ENCODE measurements around the gene TMEM163.

The TMEM163 gene

DNA sequence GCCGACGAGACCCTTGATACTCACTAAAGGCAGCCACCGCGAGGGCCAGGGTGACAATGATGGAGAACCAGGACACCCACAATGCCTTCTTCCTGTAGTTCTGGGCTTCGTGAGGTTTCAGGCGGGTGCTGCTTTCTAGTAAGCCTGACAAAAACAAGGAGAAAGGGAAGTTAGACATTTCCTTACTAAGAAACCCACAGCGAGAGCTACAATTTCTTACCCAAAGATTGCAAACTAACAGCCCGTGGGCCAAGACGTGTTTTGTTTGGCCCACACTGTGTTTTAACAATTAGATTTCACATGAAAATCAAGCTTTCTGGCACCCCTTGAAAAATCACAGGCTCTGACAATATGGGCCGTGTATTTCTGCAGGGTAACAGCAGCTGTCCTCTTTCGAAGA, 5.6 kb downstream of the TMEM163 start:
- TF ChIP-seq GATA2 (IDR thresholded peaks at IDR 0.05; ENCODE audit: low read depth, low read length) (no peak), GATA3 (IDR thresholded peaks at IDR 0.05; ENCODE audit: low read depth, low read length) (no peak)

GRCh38 chr2:134712736-134713135, 6.1 kb downstream of the TMEM163 start:
- TF ChIP-seq GATA2 (IDR thresholded peaks at IDR 0.05; ENCODE audit: low read depth, low read length) (no peak), GATA3 (IDR thresholded peaks at IDR 0.05; ENCODE audit: low read depth, low read length) (no peak)

- TF ChIP-seq GATA2 (IDR thresholded peaks at IDR 0.05; ENCODE audit: low read depth, low read length) (no peak), GATA3 (IDR thresholded peaks at IDR 0.05; ENCODE audit: low read depth, low read length) (no peak)
Observed at GRCh38 chr2:134712299-134712698, 6.5 kb downstream of the TMEM163 start.

DNA sequence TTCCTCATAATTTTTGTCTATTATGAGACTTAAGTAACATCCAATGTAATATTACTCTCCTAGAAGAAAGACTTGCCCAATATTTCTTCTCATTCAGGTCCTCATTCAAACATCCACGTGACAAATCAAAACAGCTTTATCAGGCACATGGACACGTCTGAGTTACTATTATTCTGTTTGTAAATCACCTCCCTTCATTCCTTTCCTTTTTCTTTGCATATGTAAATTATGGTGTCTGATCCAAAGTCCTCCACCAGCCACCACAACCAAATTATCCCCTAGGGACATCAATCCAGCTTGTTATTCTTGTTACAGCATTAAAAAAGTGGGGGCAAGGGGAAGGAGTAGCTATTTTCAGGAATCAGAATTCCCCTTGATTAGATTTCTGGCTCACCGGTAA, 7.1 kb downstream of the TMEM163 start:
- no peak for TF ChIP-seq GATA2 (IDR thresholded peaks at IDR 0.05; ENCODE audit: low read depth, low read length)
- no peak for TF ChIP-seq GATA3 (IDR thresholded peaks at IDR 0.05; ENCODE audit: low read depth, low read length)

DNA sequence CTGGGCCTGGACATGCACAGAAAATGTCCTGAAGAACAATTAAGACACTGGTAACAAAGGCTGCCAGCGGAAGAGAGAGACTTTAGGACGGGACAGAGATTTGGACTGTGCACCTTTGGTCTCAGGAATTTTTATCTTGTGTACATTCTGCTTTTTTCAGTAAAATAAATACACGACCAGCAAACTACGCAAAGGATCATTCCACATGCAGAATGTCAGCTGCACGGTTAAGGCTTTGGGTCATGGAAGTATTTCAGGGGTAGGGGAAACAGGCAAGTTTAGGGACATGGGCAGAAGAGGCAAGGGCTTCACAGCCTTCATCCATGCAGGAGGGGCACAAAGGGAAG, 11.5 kb downstream of the TMEM163 start:
- no peak for TF ChIP-seq GATA3 (IDR thresholded peaks at IDR 0.05; ENCODE audit: low read depth, low read length)
- TF ChIP-seq GATA2 (IDR thresholded peaks at IDR 0.05; ENCODE audit: low read depth, low read length) = no peak

DNA sequence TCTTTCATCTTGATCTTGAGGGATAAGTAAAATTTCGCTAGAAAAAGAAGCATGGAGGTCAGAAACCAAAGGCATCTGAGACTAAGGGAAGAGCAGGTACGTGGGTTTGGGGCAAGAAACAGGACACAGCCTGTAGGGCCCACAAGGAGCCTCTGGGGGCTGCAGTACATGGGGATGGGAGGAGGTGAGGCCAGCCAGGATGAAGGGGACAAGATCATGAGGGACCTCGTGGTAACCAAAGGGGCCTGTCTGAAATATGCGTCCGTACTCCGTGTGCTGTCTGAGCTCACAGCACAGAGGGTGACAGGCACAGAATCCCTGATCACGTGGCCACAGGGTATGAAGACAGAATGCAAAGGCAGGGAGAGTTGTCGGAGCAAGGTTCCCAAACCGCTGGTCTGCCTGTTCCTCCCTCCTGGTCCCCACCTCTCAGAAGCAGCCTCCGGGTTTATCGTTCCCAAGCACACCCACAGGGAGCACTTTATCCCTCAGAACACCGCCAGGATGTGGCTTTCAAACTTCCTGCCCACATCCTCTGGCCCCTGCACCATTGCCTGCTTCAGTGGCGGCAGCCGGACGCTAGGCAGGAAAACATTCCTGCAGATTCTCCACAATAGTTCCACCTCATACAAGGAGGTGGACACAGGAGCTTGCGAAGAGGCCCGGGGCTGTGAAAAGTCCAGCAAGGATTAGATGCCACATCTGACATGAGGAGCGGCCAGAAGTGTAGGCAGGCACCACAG, 12.0 kb downstream of the TMEM163 start:
- TF ChIP-seq GATA2 (IDR thresholded peaks at IDR 0.05; ENCODE audit: low read depth, low read length) (no peak), GATA3 (IDR thresholded peaks at IDR 0.05; ENCODE audit: low read depth, low read length) (no peak)

DNA sequence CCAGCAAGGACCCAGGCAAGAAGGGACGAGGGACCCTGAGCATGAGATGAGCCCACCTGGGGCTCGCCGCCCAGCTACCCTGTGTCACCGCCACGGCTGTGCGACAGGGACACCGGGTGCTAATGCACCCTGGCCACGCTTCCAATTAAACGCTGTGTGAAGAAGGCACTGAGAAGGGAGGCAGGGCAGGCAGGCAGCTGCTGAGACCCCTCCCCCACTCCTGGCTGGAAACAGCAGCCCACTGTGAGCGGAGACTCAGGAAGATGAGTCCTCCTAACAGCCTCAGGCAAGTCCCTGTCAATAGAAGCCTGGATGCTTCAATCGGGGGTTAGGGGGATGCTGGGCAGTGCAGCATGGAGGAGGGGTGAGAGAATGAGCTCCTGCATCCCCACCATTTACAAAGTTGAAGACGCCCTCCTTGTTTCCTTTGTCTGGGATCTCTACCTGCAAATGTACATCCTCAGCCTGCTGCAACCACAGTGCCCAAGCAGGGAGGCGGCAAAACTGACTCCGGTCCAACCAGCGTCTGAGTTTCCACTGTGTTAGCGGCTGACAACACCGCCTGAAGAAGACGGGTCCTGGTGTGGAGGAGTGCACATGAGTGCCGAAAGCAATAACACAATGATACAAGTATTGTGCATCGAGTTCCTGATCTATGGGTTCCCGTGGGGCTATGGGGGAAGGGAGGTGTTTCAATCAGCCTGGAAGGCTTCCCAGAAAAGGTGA, 12.8 kb downstream of the TMEM163 start:
- no peak for TF ChIP-seq GATA2 (IDR thresholded peaks at IDR 0.05; ENCODE audit: low read depth, low read length)
- TF ChIP-seq GATA3 (IDR thresholded peaks at IDR 0.05; ENCODE audit: low read depth, low read length) = no peak

GRCh38 chr2:134704173-134704572, 14.6 kb downstream of the TMEM163 start:
- TF ChIP-seq GATA3 (IDR thresholded peaks at IDR 0.05; ENCODE audit: low read depth, low read length) (no peak), GATA2 (IDR thresholded peaks at IDR 0.05; ENCODE audit: low read depth, low read length) (no peak)

DNA sequence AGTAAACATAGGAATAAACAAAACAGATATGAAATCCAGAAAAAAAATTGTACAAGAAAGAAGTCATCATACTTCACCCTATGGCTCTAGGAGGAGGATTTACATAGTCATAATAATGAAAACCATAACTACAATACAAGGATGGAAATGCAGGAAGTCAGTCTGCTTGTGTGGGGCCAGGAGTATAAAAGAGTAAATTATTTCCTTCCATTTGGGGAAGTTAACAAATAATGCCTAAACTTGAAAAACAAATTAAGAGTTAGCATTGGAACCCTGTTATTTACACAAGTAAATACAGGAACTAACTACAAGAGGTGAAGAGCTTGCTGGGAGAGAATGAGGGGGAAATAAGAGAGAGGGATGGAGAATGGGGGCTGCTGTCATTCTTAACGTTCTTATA, 15.4 kb downstream of the TMEM163 start:
- no peak for TF ChIP-seq GATA2 (IDR thresholded peaks at IDR 0.05; ENCODE audit: low read depth, low read length)
- TF ChIP-seq GATA3 (IDR thresholded peaks at IDR 0.05; ENCODE audit: low read depth, low read length) = no peak

- TF ChIP-seq GATA2 (IDR thresholded peaks at IDR 0.05; ENCODE audit: low read depth, low read length) = no peak
- no peak for TF ChIP-seq GATA3 (IDR thresholded peaks at IDR 0.05; ENCODE audit: low read depth, low read length)
Observed at GRCh38 chr2:134700730-134701129, 18.1 kb downstream of the TMEM163 start.

DNA sequence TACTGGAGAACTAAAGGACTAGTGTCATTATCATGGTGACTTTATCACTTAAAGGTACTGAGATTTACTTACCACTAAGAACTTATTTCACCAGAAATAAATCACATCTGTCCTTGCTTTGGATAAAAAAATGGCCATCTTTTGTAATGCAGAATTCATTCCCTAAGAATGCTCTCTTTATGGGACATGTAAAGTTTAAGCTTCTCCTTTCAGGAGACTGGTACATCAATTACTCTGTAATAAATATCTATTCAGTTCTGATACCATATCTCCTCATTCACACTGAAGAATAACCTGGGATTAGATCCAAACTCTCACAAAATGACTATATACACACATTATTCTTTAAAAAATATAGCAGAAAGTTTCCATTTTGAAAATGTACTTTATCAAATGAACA, 24.4 kb downstream of the TMEM163 start:
- TF ChIP-seq GATA2 (IDR thresholded peaks at IDR 0.05; ENCODE audit: low read depth, low read length) = no peak
- TF ChIP-seq GATA3 (IDR thresholded peaks at IDR 0.05; ENCODE audit: low read depth, low read length) = no peak

DNA sequence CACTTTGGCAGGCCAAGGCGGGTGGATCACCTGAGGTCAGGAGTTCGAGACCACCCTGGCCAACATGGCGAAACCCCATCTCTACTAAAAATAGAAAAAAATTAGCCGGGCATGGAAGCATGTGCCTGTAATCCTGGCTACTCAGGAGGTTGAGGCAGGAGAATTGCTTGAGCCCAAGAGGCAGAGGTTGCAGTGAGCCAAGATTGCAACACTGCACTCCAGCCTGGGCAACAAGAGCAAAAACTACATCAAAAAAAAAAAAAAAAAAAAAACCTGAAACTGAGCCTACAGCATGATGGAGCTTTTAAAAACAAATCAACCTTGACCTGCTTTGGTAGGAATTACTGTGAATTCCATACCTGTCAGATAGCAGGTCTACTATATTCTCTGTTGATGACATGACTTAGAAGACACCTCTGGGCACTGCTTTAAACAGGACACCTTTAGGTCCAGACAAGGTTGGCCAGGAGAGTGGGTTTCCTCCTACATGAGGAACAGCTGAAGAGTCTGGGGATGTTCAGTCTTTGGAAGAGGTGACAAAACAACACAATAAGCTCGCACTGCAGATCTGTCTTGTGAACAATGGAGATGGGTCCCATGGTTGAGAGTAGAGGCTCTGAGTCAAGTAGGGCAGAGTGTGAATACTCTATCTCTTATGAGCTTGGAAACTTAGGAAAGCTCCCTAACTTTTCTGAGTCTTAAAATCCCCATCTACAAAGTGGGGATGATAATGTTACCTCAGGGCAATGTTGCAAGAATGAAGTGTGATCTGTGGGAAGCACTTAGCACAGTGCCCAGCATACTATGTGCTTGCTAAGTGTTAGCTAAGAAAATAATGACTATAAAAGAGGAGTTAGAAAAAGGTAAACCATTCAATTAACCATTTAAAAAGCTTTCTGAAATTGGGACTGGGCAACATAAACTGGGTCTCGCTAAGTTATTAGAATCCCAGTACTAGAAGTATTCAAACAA, 25.2 kb downstream of the TMEM163 start:
- no peak for TF ChIP-seq GATA2 (IDR thresholded peaks at IDR 0.05; ENCODE audit: low read depth, low read length)
- no peak for TF ChIP-seq GATA3 (IDR thresholded peaks at IDR 0.05; ENCODE audit: low read depth, low read length)

DNA sequence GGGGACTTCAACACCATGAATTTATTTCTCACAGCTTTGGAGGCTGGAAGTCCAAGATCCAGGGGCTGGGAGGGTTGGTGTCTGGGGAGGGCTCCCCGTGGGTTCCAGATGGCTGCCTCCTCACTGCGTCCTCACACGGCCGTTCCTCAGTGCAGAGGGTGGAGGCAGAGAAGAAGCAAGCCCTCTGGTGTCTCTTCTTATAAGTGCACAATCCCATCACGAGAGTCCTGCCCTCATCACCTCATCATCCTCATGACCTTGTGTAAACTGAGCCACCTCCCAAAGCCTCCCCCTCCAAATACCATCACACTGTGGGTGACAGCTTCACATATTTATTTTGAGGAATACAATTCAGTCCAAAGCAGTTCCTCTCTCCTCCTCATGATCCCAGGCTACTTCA, 26.3 kb downstream of the TMEM163 start:
- TF ChIP-seq GATA2 (IDR thresholded peaks at IDR 0.05; ENCODE audit: low read depth, low read length) (no peak), GATA3 (IDR thresholded peaks at IDR 0.05; ENCODE audit: low read depth, low read length) (no peak)

- TF ChIP-seq GATA3 (IDR thresholded peaks at IDR 0.05; ENCODE audit: low read depth, low read length) (no peak), GATA2 (IDR thresholded peaks at IDR 0.05; ENCODE audit: low read depth, low read length) (no peak)
Observed at GRCh38 chr2:134690629-134691215, 28.1 kb downstream of the TMEM163 start.
